ENCODE data around the gene TIAL1. TPM values are rescaled to one million over a fixed set of nuclear protein-coding genes. Genes with fewer than 3 reads are reported as not detected.

Gene TIAL1
- total and polyA plus RNA-seq, 10 of the 15 experiments (the other 5 are each of a cell fraction or from before 2014, with no cell fraction given): 26.0 to 159 (median 62.8) TPM

- DNase-seq (ENCODE audit: low read depth, low spot score) (no peak), ATAC-seq (peak; percentile 84), FAIRE-seq (no peak)
- Histone ChIP-seq H2AFZ (ENCODE audit: control insufficient read depth, low read depth, low read length) (peak within 1 kb of the TSS; percentile 71), H3K27me3 (replicated peaks in 1 of 2; ENCODE audit: control insufficient read depth in 2 of 2, insufficient read depth in 2 of 2, low read length in 1 of 2) (no peaks in the 10 kb centered on the region), H3K9me3 (replicated peaks; ENCODE audit: control insufficient read depth, insufficient read depth, low read length) (no peaks in the 10 kb centered on the region), H3K79me2 (ENCODE audit: control insufficient read depth, insufficient read depth, low read length) (peaks cover 49% of the 10 kb centered on the region), H3K27ac (ENCODE audit: control insufficient read depth, insufficient read depth) (peak within 1 kb of the TSS; percentile 59), H3K4me3 (peak within 1 kb of the TSS; percentile 84), H3K4me2 (ENCODE audit: control insufficient read depth, insufficient read depth) (peak within 1 kb of the TSS; percentile 92), H3K9ac (ENCODE audit: control insufficient read depth, insufficient read depth, low read length) (peak within 1 kb of the TSS; percentile 55), H3K36me3 (ENCODE audit: control insufficient read depth in 2 of 2, insufficient read depth in 2 of 2, low read length in 1 of 2) (no peaks in the 10 kb centered on the region), H3K4me1 (ENCODE audit: control insufficient read depth, insufficient read depth, low read length) (peaks cover 25% of the 10 kb centered on the region), H4K20me1 (ENCODE audit: control insufficient read depth, insufficient read depth) (peaks cover 3% of the 10 kb centered on the region; the same call in 1 of the 2 replicates)
- ChIA-PET SMC1A (ENCODE audit: uncharacterized antibody, unreplicated experiment) (interaction anchor here (0.5 to 3.3 kb wide), 8 partner anchors 12 to 422 kb away, joined by 3 to 16 read pairs (median 4); no protein-coding TSS in a partner anchor), CTCF (interaction anchor here (0.8 to 5.1 kb wide), 28 partner anchors 8 to 343 kb away, joined by 3 to 45 read pairs (median 6); partner anchors contain the start of genes BAG3, GRK5 and TIAL1), POLR2A (interaction anchor here (0.6 to 4.0 kb wide), 10 partner anchors 12 to 176 kb away, joined by 3 to 24 read pairs (median 5); partner anchors contain the start of gene TIAL1), RAD21 (ENCODE audit: unreplicated experiment) (interaction anchor here (1.0 to 5.3 kb wide), 12 partner anchors 12 to 343 kb away, joined by 3 to 55 read pairs (median 8); partner anchors contain the start of genes BAG3, GRK5 and TIAL1)
- in situ Hi-C loops (cut with MboI) (no loop called here), intact Hi-C loops (cut with micrococcal nuclease; ENCODE audit: unreplicated experiment) (loop anchor here (2.0 to 5.0 kb wide), 4 partner anchors 54 to 335 kb away; partner anchors contain the start of genes GRK5 and TIAL1)
- no TSS peak for BruUV-seq (replicated peaks)
- under 1% methylated on average over 68 of the region's 76 CpGs for WGBS (ENCODE audit: insufficient coverage, insufficient replicate concordance, low lambda C conversion rate, missing lambda C conversion rate)
- TF ChIP-seq RB1 (IDR thresholded peaks at IDR 0.05; ENCODE audit: borderline replicate concordance) (peak; percentile 17; the same call in 1 of the 2 replicates), SIN3A (IDR thresholded peaks at IDR 0.05; ENCODE audit: low read depth, low read length) (no peak; the same call in none of the 2 replicates), RAD21 (IDR thresholded peaks at IDR 0.05; ENCODE audit: insufficient read depth, low read depth, low read length) (no peak), E2F8 (IDR thresholded peaks at IDR 0.05; ENCODE audit: low read depth, partially characterized antibody) (no peak), USF2 (IDR thresholded peaks at IDR 0.05; ENCODE audit: borderline replicate concordance, low read depth, low read length) (no peak), CREM (IDR thresholded peaks at IDR 0.05; ENCODE audit: low read depth) (no peak), NFYA (IDR thresholded peaks at IDR 0.05; ENCODE audit: borderline replicate concordance, low read depth, low read length) (no peak), YY1 (IDR thresholded peaks at IDR 0.05; ENCODE audit: low read depth, low read length) (no peak; the same call in 1 of the 2 replicates), RCOR1 (conservative IDR thresholded peaks at IDR 0.05; ENCODE audit: low read depth, low read length) (0 out of 2 replicates have a peak, but pooled peaks have one; percentile 22), NFXL1 (IDR thresholded peaks at IDR 0.05; ENCODE audit: borderline replicate concordance) (peak; percentile 100), ZBTB4 (CRISPR knock-in tag; IDR thresholded peaks at IDR 0.05) (no peak), POLR2AphosphoS5 (IDR thresholded peaks at IDR 0.05; ENCODE audit: low read length) (peak; percentile 44; the same call in 1 of the 2 replicates), GATAD2B (conservative IDR thresholded peaks at IDR 0.05; ENCODE audit: low read depth) (0 out of 2 replicates have a peak, but pooled peaks have one; percentile 1), STAT3 (IDR thresholded peaks at IDR 0.05; ENCODE audit: low read depth, low read length) (no peak)
Observed at GRCh38 chr10:119542357-119542987, 54.3 kb downstream of the TIAL1 start, which contains the start of gene RGS10. Gene RGS10 (minus strand): TSS chr10:119542719. CDS start chr10:119542638, 81 bp downstream.
